SK-N-SH (cell line): ENCODE measurements around the gene BTBD16. TPM values are rescaled to one million over a fixed set of nuclear protein-coding genes. Genes with fewer than 3 reads are reported as not detected.

Experiments used
- CTCF ChIA-PET: fragments of 300-600, 350-600 bp; formaldehyde crosslinking; extraction: SDS; loops from one replicate; lab custom pipeline; 2021; lab: Yijun Ruan, JAX
- POLR2A ChIA-PET: fragments of 350-600 bp; sonication (Branson Sonifier 250); formaldehyde crosslinking; extraction: SDS; loops from one replicate; lab custom pipeline; 2020; ENCODE audit warnings: antibody characterized with exemption, inconsistent platforms; lab: Yijun Ruan, JAX
- DNase-seq: peaks from one replicate; pipeline ENCODE4 v3.0.0; 2012
- H2AFZ ChIP-seq: fragments of 200-600 bp; sonication (generic); 2 replicates; pipeline ENCODE4 v1.8.1; 2016; ENCODE audit warnings: antibody characterized with exemption, mild to moderate bottlenecking, low read depth
- H3F3A ChIP-seq: fragments of 200-600 bp; sonication (generic); replicated peaks from 2 replicates; pipeline ENCODE3; 2016; ENCODE audit warnings: antibody characterized with exemption, mild to moderate bottlenecking; ENCODE audit not compliant: insufficient read depth
- H3K27ac ChIP-seq, 2 experiments: fragments of 200-500 bp in 1 of 2; fragments of 200-600 bp in 1 of 2; sonication (Bioruptor generic) in 1 of 2; sonication (generic), shearing (Covaris generic) in 1 of 2; 2 replicates each; pipeline versions ENCODE4 v1.5.1 to v1.6.1; 2014 to 2016; ENCODE audit warnings: low read depth in 2 of 2, inconsistent platforms in 1 of 2, low read length in 1 of 2, mild to moderate bottlenecking in 1 of 2, mixed read lengths in 1 of 2
- H3K27me3 ChIP-seq: fragments of 200-600 bp; sonication (generic), shearing (Covaris generic); 2 replicates; pipeline ENCODE4 v1.6.1; 2016; ENCODE audit warnings: mixed run types; ENCODE audit not compliant: insufficient read depth
- H3K36me3 ChIP-seq, 2 experiments: fragments of 200-500 bp in 1 of 2; fragments of 200-600 bp in 1 of 2; sonication (Bioruptor generic) in 1 of 2; sonication (generic) in 1 of 2; replicated peaks in 1 of 2; 2 replicates each; pipeline versions ENCODE3 to v1.5.1; 2014 to 2016; ENCODE audit warnings: low read length in 1 of 2, mild to moderate bottlenecking in 1 of 2; ENCODE audit not compliant: insufficient read depth in 2 of 2, control insufficient read depth in 1 of 2
- H3K4me1 ChIP-seq, 2 experiments: fragments of 200-500 bp in 1 of 2; fragments of 200-600 bp in 1 of 2; sonication (Bioruptor generic) in 1 of 2; sonication (generic), shearing (Covaris generic) in 1 of 2; 2 replicates each; pipeline versions ENCODE4 v1.5.1 to v1.6.1; 2014 to 2016; ENCODE audit warnings: low read depth in 1 of 2, low read length in 1 of 2, mixed run types in 1 of 2; ENCODE audit not compliant: insufficient read depth in 2 of 2, control insufficient read depth in 1 of 2
- H3K4me2 ChIP-seq: fragments of 200-600 bp; sonication (generic), shearing (Covaris generic); 2 replicates; pipeline ENCODE4 v1.6.1; 2017; ENCODE audit warnings: mixed run types
- H3K4me3 ChIP-seq, 2 experiments: fragments of 200-500 bp in 1 of 2; fragments of 200-600 bp in 1 of 2; sonication (Bioruptor generic) in 1 of 2; sonication (generic), shearing (Covaris generic) in 1 of 2; 2 replicates each; pipeline versions ENCODE4 v1.5.1 to v1.8.1; 2014 to 2016; ENCODE audit warnings: low read depth in 2 of 2, inconsistent platforms in 1 of 2, low read length in 1 of 2, mild to moderate bottlenecking in 1 of 2, mixed read lengths in 1 of 2, moderate library complexity in 1 of 2
- H3K79me2 ChIP-seq: fragments of 200-600 bp; sonication (generic); 2 replicates; pipeline ENCODE4 v1.8.1; 2017; ENCODE audit warnings: mild to moderate bottlenecking; ENCODE audit not compliant: insufficient read depth
- H3K9ac ChIP-seq: fragments of 200-600 bp; sonication (generic); 2 replicates; pipeline ENCODE4 v1.6.1; 2017; ENCODE audit warnings: mixed run types
- H3K9me2 ChIP-seq: fragments of 200-600 bp; sonication (generic); 2 replicates; pipeline ENCODE4 v1.6.1; 2017; ENCODE audit warnings: mixed run types
- H3K9me3 ChIP-seq: fragments of 200-600 bp; sonication (generic); 2 replicates; pipeline ENCODE4 v1.6.1; 2017; ENCODE audit warnings: mixed run types, mild to moderate bottlenecking, moderate library complexity
- H4K20me1 ChIP-seq: fragments of 200-600 bp; sonication (generic); 2 replicates; pipeline ENCODE4 v1.6.1; 2017; ENCODE audit warnings: mild to moderate bottlenecking, mixed run types; ENCODE audit not compliant: insufficient read depth
- EP300 ChIP-seq, 2 experiments: IDR thresholded peaks; 2 replicates each; pipeline versions ENCODE4 v1.4.0 to v1.6.1; 2012; ENCODE audit warnings: borderline replicate concordance in 1 of 2, low read depth in 1 of 2, low read length in 1 of 2
- FOXJ3 ChIP-seq: sonication (generic); formaldehyde crosslinking; IDR thresholded peaks from 2 replicates; pipeline ENCODE4 v1.5.1; 2020; ENCODE audit warnings: mild to moderate bottlenecking, missing genetic modification reagents
- GATA2 ChIP-seq: sonication (generic); formaldehyde crosslinking; IDR thresholded peaks from 2 replicates; pipeline ENCODE4 v1.5.0; 2020; ENCODE audit warnings: mild to moderate bottlenecking, missing genetic modification reagents
- JUND ChIP-seq: IDR thresholded peaks from 2 replicates; pipeline ENCODE4 v1.4.0; 2012
- MAX ChIP-seq: IDR thresholded peaks from 2 replicates; pipeline ENCODE4 v1.4.0; 2012; ENCODE audit warnings: low read depth
- MEF2A ChIP-seq: IDR thresholded peaks from 2 replicates; pipeline ENCODE4 v1.4.0; 2012; ENCODE audit warnings: low read depth, borderline replicate concordance
- MXI1 ChIP-seq: IDR thresholded peaks from 2 replicates; pipeline ENCODE4 v1.6.1; 2012; ENCODE audit warnings: mild to moderate bottlenecking, low read depth, low read length, improper control_type of control experiment
- NRF1 ChIP-seq: IDR thresholded peaks from 2 replicates; pipeline ENCODE4 v1.6.1; 2012; ENCODE audit warnings: low read depth, mild to moderate bottlenecking, low read length
- POLR2AphosphoS5 ChIP-seq: IDR thresholded peaks from 2 replicates; pipeline ENCODE4 v1.6.1; 2012; ENCODE audit warnings: low read depth, low read length
- RAD21 ChIP-seq: IDR thresholded peaks from 2 replicates; pipeline ENCODE4 v1.6.1; 2012; ENCODE audit warnings: mild to moderate bottlenecking, low read length
- RCOR1 ChIP-seq: fragments of 150-350 bp; IDR thresholded peaks from 2 replicates; pipeline ENCODE4 v1.6.1; 2017; ENCODE audit warnings: antibody characterized with exemption, low read length
- RFX5 ChIP-seq: IDR thresholded peaks from 2 replicates; pipeline ENCODE4 v1.6.1; 2012; ENCODE audit warnings: mild to moderate bottlenecking, improper control_type of control experiment, low read length
- RXRA ChIP-seq: IDR thresholded peaks from 2 replicates; pipeline ENCODE4 v1.4.0; 2012; ENCODE audit warnings: low read depth, mild to moderate bottlenecking, borderline replicate concordance
- SIN3A ChIP-seq: IDR thresholded peaks from 2 replicates; pipeline ENCODE4 v1.6.1; 2012; ENCODE audit warnings: low read depth, mild to moderate bottlenecking, low read length, moderate library complexity, borderline replicate concordance
- SMC3 ChIP-seq: IDR thresholded peaks from 2 replicates; pipeline ENCODE4 v1.6.1; 2012; ENCODE audit warnings: low read depth, low read length, improper control_type of control experiment
- TAF1 ChIP-seq: IDR thresholded peaks from 2 replicates; pipeline ENCODE4 v1.6.1; 2012; ENCODE audit warnings: low read depth, mild to moderate bottlenecking, low read length, moderate library complexity, borderline replicate concordance
- USF1 ChIP-seq: IDR thresholded peaks from 2 replicates; pipeline ENCODE4 v1.4.0; 2012; ENCODE audit warnings: low read depth, borderline replicate concordance
- USF2 ChIP-seq: fragments of 150-350 bp; IDR thresholded peaks from 2 replicates; pipeline ENCODE4 v1.6.1; 2017; ENCODE audit warnings: antibody characterized with exemption, low read length, low read depth, borderline replicate concordance
- YY1 ChIP-seq: IDR thresholded peaks from 2 replicates; pipeline ENCODE4 v1.4.0; 2012; ENCODE audit warnings: low read depth, mild to moderate bottlenecking
- WGBS: methylation state at CpG from one replicate; pipeline ENCODE4 v1.1.6; 2017; ENCODE audit warnings: low lambda C conversion rate; 5-methylcytosine and 5-hydroxymethylcytosine counted together
- polyA plus RNA-seq, 3 experiments: library from polyadenylated mRNA; depleted of rRNA; stranded (reverse); fragments of >200 nt; gene quantifications; 2 replicates each; pipeline ENCODE4 v1.2.3, GENCODE V29; 2012
- TF ChIP-seq, protein P1 (sequence below): fragments of 150-350 bp; IDR thresholded peaks from 2 replicates; pipeline ENCODE4 v1.6.1; 2016; ENCODE audit warnings: mild to moderate bottlenecking, low read depth, low read length

Gene BTBD16
- polyA plus RNA-seq, 1 of the 3 experiments (the other 2 are of a cell fraction) = not detected

GRCh38 chr10:122311051-122311410 lies 39.9 kb downstream of the BTBD16 start:
- Histone ChIP-seq H3K79me2 (no peaks in the 10 kb centered on the region), H3K27ac (no peak overlapping the region), H3K4me1 (peaks cover 0 to 9% of the 10 kb centered on the region in 2 experiments; a peak in 2 of 4 replicates), H3K9me2 (no peaks in the 10 kb centered on the region), H3K9ac (no peak overlapping the region), H3K4me3 (no peak overlapping the region), H4K20me1 (no peaks in the 10 kb centered on the region), H3K27me3 (no peaks in the 10 kb centered on the region), H3K9me3 (no peaks in the 10 kb centered on the region), H3K4me2 (no peak overlapping the region), H3F3A (peaks cover 11% of the 10 kb centered on the region), H3K36me3 (no peaks in the 10 kb centered on the region), H2AFZ (no peak overlapping the region)
- TF ChIP-seq POLR2AphosphoS5 = no peak
- TF ChIP-seq RAD21 = no peak
- TF ChIP-seq USF1 = no peak
- TF ChIP-seq YY1 = no peak
- TF ChIP-seq NRF1 = no peak
- TF ChIP-seq FOXJ3 = no peak
- TF ChIP-seq RFX5 = no peak
- TF ChIP-seq RCOR1 = no peak
- TF ChIP-seq USF2 = no peak
- TF ChIP-seq, protein P1, sequence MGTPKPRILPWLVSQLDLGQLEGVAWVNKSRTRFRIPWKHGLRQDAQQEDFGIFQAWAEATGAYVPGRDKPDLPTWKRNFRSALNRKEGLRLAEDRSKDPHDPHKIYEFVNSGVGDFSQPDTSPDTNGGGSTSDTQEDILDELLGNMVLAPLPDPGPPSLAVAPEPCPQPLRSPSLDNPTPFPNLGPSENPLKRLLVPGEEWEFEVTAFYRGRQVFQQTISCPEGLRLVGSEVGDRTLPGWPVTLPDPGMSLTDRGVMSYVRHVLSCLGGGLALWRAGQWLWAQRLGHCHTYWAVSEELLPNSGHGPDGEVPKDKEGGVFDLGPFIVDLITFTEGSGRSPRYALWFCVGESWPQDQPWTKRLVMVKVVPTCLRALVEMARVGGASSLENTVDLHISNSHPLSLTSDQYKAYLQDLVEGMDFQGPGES = no peak
- TF ChIP-seq JUND = no peak
- no peak for TF ChIP-seq RXRA
- TF ChIP-seq SMC3 = no peak
- no peak for TF ChIP-seq TAF1
- no peak for TF ChIP-seq MEF2A
- TF ChIP-seq MXI1 = no peak
- TF ChIP-seq EP300 (IDR thresholded peaks at IDR 0.05; ENCODE audit: borderline replicate concordance in 1 of 2, low read depth in 1 of 2, low read length in 1 of 2) = no peak
- DNase-seq = no peak
- ChIA-PET CTCF (interaction anchor here (1.4 to 1.8 kb wide), 2 partner anchors 12 to 124 kb away, joined by 7 to 14 read pairs; no protein-coding TSS in a partner anchor), POLR2A (no interaction called here)
- WGBS = 72% methylated on average over 5 of the region's 5 CpGs

- no peaks in the 10 kb centered on the region for H3K27me3 ChIP-seq
- H4K20me1 ChIP-seq = no peaks in the 10 kb centered on the region
- no peaks in the 10 kb centered on the region for H3K36me3 ChIP-seq
- H3K79me2 ChIP-seq = no peaks in the 10 kb centered on the region
- no peaks in the 10 kb centered on the region for H3K9me3 ChIP-seq
- H3K4me1 ChIP-seq = peaks cover 0 to 9% of the 10 kb centered on the region in 2 experiments; a peak in 2 of 4 replicates
- no peak overlapping the region for H3K27ac ChIP-seq
- H3K4me3 ChIP-seq = no peak overlapping the region
- ChIA-PET CTCF (interaction anchor here (2.2 kb wide), 1 partner anchor 13 kb away, joined by 7 read pairs; no protein-coding TSS in a partner anchor), POLR2A (no interaction called here)
- H3F3A ChIP-seq = peaks cover 11% of the 10 kb centered on the region
- 22% methylated on average over 1 of the region's 1 CpG for WGBS
- no peak for DNase-seq
- no peaks in the 10 kb centered on the region for H3K9me2 ChIP-seq
- H3K9ac ChIP-seq = no peak overlapping the region
- H3K4me2 ChIP-seq = no peak overlapping the region
- no peak overlapping the region for H2AFZ ChIP-seq
- TF ChIP-seq GATA2 (CRISPR knock-in tag) (no peak), SIN3A (no peak), MAX (no peak), EP300 (IDR thresholded peaks at IDR 0.05; ENCODE audit: borderline replicate concordance in 1 of 2, low read depth in 1 of 2, low read length in 1 of 2) (no peak)
- TF ChIP-seq, all 33 proteins: peak for 0
Observed at GRCh38 chr10:122311716-122312115, 40.6 kb downstream of the BTBD16 start.
